Vagina (tissue), 2 donors: ENCODE results near the gene ULK2. TPM values are rescaled to one million over a fixed set of nuclear protein-coding genes. Genes with fewer than 3 reads are reported as not detected.

Experiments
- DNase-seq, 2 donors: peaks; one replicate each; pipeline ENCODE4 v3.0.0-alpha.2; 2017; ENCODE audit errors: extremely low spot score in 2 of 2
- H3K27ac ChIP-seq: fragments of 200-600 bp; sonication (generic); one replicate; pipeline ENCODE4 v1.5.1; 2019
- H3K27me3 ChIP-seq: fragments of 200-600 bp; sonication (generic); one replicate; pipeline ENCODE4 v1.5.1; 2019
- H3K36me3 ChIP-seq, 2 donors: fragments of 200-600 bp; sonication (generic); one replicate each; pipeline ENCODE4 v1.5.1; 2017 to 2019
- H3K4me1 ChIP-seq: fragments of 200-600 bp; sonication (generic); one replicate; pipeline ENCODE4 v1.5.1; 2019
- H3K4me3 ChIP-seq, 2 donors: fragments of 200-600 bp; sonication (generic); 1 replicate in 1 of 2; 2 replicates in 1 of 2; pipeline ENCODE4 v1.5.1; 2016 to 2019
- H3K9me3 ChIP-seq: fragments of 200-600 bp; sonication (generic); one replicate; pipeline ENCODE4 v1.5.1; 2019
- POLR2A ChIP-seq, 2 donors: fragments of 450-650 bp; IDR thresholded peaks; one replicate each; pipeline ENCODE4 v1.6.1; 2017; ENCODE audit warnings: antibody characterized with exemption in 2 of 2, mild to moderate bottlenecking in 2 of 2, moderate library complexity in 2 of 2
- POLR2AphosphoS5 ChIP-seq, 2 donors: sonication (generic); formaldehyde crosslinking; IDR thresholded peaks; one replicate each; pipeline ENCODE4 v1.9.0; 2017; ENCODE audit warnings: antibody characterized with exemption in 2 of 2, mild to moderate bottlenecking in 2 of 2, low read depth in 1 of 2; ENCODE audit not compliant: insufficient read depth in 1 of 2
- intact Hi-C: fragments of 100-400 bp; cut with DNase I; formaldehyde crosslinking; loops from one replicate; pipeline ENCODE4 v1.15.1; 2023
- total RNA-seq: library from RNA; depleted of rRNA; stranded (reverse); fragments of >200 nt; gene quantifications from one replicate; pipeline ENCODE4 v1.2.3, GENCODE V29; 2016
- TF ChIP-seq, protein P1 (sequence below), 3 experiments: fragments of 450-650 bp in 2 of 3; fragments of 200-600 bp in 1 of 3; sonication (generic) in 1 of 3; IDR thresholded peaks; one replicate each; pipeline ENCODE4 v1.5.1; 2017 to 2019; ENCODE audit warnings: antibody characterized with exemption in 3 of 3, mild to moderate bottlenecking in 2 of 3, moderate library complexity in 2 of 3

The ULK2 gene
- total RNA-seq, 1 donor from 2014 or later, result 25.3 TPM

DNA sequence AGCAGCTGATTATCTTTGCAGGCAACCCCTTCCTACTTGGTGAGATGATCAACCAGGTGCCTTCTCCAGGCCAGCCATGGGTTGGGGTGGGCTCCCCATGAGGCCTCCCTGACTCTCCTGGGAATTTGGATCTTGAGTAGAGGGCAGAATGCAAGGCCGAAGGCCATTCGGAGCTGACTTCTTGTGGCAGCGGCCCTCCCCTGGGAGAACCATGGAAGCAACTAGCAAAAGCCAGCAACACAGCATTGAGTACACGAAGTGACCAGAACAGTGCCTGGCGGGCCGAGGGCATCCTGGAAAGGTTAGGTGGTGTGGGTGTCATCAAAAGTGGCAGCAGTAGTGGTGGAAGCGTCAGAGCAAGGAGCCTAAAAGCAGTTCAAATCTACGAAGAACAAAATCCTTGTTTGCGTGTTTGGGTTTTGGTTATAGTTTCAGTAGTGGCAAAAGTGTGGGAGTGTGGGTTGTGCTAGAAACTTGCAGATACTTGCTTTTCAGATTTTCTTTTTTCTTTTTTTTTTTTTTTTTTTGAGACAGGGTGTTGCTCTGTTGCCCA, 117.6 kb downstream of the ULK2 start:
- H3K9me3 ChIP-seq, result no peaks in the 10 kb centered on the region
- no peak overlapping the region for H3K27ac ChIP-seq
- TF ChIP-seq POLR2A (IDR thresholded peaks at IDR 0.05), result no peak
- no peak for TF ChIP-seq POLR2AphosphoS5 (IDR thresholded peaks at IDR 0.05; ENCODE audit: insufficient read depth in 1 of 2, low read depth in 1 of 2)
- TF ChIP-seq, protein P1, sequence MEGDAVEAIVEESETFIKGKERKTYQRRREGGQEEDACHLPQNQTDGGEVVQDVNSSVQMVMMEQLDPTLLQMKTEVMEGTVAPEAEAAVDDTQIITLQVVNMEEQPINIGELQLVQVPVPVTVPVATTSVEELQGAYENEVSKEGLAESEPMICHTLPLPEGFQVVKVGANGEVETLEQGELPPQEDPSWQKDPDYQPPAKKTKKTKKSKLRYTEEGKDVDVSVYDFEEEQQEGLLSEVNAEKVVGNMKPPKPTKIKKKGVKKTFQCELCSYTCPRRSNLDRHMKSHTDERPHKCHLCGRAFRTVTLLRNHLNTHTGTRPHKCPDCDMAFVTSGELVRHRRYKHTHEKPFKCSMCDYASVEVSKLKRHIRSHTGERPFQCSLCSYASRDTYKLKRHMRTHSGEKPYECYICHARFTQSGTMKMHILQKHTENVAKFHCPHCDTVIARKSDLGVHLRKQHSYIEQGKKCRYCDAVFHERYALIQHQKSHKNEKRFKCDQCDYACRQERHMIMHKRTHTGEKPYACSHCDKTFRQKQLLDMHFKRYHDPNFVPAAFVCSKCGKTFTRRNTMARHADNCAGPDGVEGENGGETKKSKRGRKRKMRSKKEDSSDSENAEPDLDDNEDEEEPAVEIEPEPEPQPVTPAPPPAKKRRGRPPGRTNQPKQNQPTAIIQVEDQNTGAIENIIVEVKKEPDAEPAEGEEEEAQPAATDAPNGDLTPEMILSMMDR (IDR thresholded peaks at IDR 0.05), result no peak
- no peak overlapping the region for H3K4me3 ChIP-seq
- H3K27me3 ChIP-seq, result no peaks in the 10 kb centered on the region
- DNase-seq, result no peak
- peaks cover 56% of the 10 kb centered on the region for H3K4me1 ChIP-seq
- H3K36me3 ChIP-seq, result no peaks in the 10 kb centered on the region
- intact Hi-C loops, result no loop called here

GRCh38 chr17:19748807-19749193, 118.9 kb downstream of the ULK2 start:
- no peaks in the 10 kb centered on the region for H3K27me3 ChIP-seq
- no peaks in the 10 kb centered on the region for H3K9me3 ChIP-seq
- TF ChIP-seq POLR2AphosphoS5 (IDR thresholded peaks at IDR 0.05; ENCODE audit: insufficient read depth in 1 of 2, low read depth in 1 of 2) (no peak), POLR2A (IDR thresholded peaks at IDR 0.05) (no peak)
- TF ChIP-seq, protein P1 (IDR thresholded peaks at IDR 0.05), result no peak
- peak overlapping the region; percentile 44 for H3K27ac ChIP-seq
- no peak for DNase-seq
- intact Hi-C loops, result no loop called here
- H3K36me3 ChIP-seq, result no peaks in the 10 kb centered on the region
- peaks cover 66% of the 10 kb centered on the region for H3K4me1 ChIP-seq
- no peak overlapping the region for H3K4me3 ChIP-seq

GRCh38 chr17:19747829-19748806, 119.6 kb downstream of the ULK2 start, which contains the start of gene ALDH3A1:
Gene ALDH3A1, minus strand, starts transcription at chr17:19748298. Its CDS starts 3,169 bp downstream, at chr17:19745129.
- no peaks in the 10 kb centered on the region for H3K36me3 ChIP-seq
- H3K4me1 ChIP-seq, result peaks cover 59% of the 10 kb centered on the region
- DNase-seq, result no peak
- intact Hi-C loops, result no loop called here
- no peaks in the 10 kb centered on the region for H3K27me3 ChIP-seq
- peak within 1 kb of the TSS; percentile 44 for H3K27ac ChIP-seq
- no peak within 1 kb of the TSS for H3K4me3 ChIP-seq
- TF ChIP-seq, protein P1 (IDR thresholded peaks at IDR 0.05), result no peak
- TF ChIP-seq POLR2AphosphoS5 (IDR thresholded peaks at IDR 0.05; ENCODE audit: insufficient read depth in 1 of 2, low read depth in 1 of 2) (no peak), POLR2A (IDR thresholded peaks at IDR 0.05) (no peak)
- no peaks in the 10 kb centered on the region for H3K9me3 ChIP-seq

DNA sequence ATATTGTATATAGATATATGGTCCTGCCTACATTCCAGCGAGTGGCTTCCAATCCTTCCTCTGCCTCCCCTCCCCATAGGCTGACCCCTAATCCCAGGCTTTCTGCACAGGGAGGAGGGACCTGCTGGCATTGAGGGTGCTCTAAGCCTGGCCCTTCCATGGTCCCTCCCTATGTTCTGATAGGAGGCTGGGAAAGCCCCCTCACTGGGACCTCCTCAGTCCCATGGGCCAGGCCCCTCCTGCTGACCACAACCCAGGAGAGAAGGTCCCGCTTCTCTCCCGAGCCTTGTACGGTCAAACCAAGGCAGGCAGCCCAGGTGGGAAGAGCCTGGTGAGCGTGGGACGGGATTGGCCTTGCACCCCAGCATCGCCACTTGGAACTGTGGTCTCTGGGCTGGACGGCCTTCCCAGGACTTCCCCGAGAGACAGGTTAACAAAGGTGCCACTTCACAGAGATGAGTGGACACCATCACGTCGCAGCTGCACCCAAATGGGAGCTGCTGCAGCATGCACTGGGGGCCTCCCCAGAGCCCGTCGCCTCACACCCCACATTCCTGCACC, 120.5 kb downstream of the ULK2 start:
- Histone ChIP-seq H3K4me3 (no peak overlapping the region), H3K36me3 (no peaks in the 10 kb centered on the region), H3K27me3 (no peaks in the 10 kb centered on the region), H3K9me3 (no peaks in the 10 kb centered on the region), H3K27ac (no peak overlapping the region), H3K4me1 (peaks cover 50% of the 10 kb centered on the region)
- DNase-seq, result no peak
- intact Hi-C loops, result no loop called here
- TF ChIP-seq POLR2AphosphoS5 (IDR thresholded peaks at IDR 0.05; ENCODE audit: insufficient read depth in 1 of 2, low read depth in 1 of 2) (no peak), POLR2A (IDR thresholded peaks at IDR 0.05) (no peak)
- TF ChIP-seq, protein P1 (IDR thresholded peaks at IDR 0.05), result no peak
